Myocyte (in vitro differentiated cells): ENCODE data around the gene UBL4A. TPM values are rescaled to one million over a fixed set of nuclear protein-coding genes. Genes with fewer than 3 reads are reported as not detected.

ENCODE experiments used
- DNase-seq: peaks from one replicate; pipeline ENCODE4 v3.0.0-alpha.2; 2012; ENCODE audit warnings: low read depth
- total RNA-seq: library from RNA; depleted of rRNA; stranded (reverse); fragments of >200 nt; gene quantifications from 2 replicates; pipeline ENCODE4 v1.2.3, GENCODE V29; 2014

The UBL4A gene
- total RNA-seq, 1 donor from 2014 or later, result 65.2 TPM

DNA sequence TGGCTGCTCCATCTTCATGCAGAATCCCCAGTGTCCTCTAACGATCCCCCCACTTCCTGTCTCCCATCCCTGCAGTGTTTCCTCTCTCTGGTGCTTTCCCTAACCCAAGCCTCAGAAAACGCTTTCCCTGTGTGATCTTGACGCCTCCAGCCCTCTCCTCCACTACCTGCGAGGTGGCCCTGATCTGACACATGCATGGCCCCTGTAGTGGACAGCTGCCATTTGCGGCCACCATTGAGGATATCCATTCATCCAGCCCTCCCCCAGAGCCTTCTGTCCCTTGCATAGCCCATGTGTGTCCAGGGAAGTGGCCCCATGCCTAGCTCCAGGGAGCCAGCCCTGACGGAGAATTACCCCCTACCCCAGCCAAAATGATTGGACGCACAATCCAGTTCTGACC is 3.1 kb downstream of the UBL4A start:
- DNase-seq, result no peak

DNA sequence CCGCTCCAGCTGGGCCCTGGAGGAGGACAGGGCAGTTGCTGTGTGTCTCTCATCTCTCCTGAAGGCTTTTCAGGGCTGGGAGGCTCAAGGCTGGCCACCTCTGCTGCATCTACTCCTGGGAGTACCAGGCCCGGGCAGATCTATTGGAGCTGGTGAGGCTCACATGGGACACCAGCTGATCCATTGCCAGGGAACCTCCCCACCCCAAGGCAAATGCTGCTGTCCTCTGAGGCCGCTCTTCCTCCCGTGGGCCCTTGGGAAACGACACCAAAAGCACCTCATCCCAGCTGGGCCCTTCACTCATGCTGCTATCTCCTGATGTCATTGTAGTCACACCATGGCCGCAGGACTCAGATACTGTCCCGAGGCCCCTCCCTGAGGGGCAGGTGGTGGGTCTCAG is 3.6 kb downstream of the UBL4A start:
- DNase-seq, result peak; percentile 49

DNA sequence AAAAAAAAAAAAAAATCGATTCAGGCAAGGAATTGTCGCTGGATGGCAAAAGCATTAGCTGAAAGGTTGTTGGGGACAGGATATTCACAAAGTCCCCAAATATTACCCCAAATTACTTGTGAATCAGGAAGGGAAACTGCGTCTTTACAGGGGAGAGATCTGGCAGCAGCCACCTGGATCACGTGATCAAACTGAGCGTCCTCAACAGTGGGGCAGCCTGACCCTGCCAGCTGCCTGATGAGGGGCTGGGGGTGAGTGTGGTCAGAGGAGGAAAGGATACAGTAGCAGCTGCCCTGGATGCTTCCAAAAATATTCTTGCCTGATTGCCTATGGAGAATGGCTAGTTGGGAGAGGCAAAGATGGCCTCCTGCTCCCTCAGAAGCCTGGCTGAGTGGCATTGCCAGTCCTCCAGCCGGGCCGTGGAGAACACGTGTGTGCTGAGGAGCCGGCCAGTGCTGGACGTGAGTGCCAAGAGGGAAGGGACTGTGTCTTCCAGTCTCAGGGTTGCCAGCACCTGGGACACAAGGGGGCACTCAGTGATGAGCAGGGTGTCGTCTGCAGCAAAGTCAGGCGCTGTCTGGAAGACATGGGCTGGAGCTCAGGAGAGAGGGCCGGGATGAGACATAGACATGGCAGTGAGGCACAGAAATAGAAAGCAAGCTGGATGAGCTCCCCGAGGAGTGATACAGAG is 4.4 kb downstream of the UBL4A start:
- peak; percentile 58 for DNase-seq

DNA sequence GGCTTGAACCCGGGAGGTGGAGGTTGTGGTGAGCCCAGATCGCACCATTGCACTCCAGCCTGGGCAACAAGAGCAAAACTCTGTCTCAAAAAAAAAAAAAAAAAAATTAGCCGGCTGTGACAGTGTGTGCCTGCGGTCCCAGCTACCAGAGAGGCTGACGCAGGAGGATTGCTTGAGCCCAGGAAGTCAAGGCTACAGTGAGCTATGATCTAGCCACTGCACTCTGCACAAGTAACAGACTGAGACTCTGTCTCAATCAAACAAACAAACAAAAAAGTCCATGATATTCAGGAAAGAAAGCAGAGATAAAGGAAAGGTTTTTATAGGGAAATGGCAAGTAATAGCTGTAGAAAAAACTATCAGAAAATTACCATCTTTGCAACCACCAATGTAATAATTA is 5.2 kb downstream of the UBL4A start:
- no peak for DNase-seq

DNA sequence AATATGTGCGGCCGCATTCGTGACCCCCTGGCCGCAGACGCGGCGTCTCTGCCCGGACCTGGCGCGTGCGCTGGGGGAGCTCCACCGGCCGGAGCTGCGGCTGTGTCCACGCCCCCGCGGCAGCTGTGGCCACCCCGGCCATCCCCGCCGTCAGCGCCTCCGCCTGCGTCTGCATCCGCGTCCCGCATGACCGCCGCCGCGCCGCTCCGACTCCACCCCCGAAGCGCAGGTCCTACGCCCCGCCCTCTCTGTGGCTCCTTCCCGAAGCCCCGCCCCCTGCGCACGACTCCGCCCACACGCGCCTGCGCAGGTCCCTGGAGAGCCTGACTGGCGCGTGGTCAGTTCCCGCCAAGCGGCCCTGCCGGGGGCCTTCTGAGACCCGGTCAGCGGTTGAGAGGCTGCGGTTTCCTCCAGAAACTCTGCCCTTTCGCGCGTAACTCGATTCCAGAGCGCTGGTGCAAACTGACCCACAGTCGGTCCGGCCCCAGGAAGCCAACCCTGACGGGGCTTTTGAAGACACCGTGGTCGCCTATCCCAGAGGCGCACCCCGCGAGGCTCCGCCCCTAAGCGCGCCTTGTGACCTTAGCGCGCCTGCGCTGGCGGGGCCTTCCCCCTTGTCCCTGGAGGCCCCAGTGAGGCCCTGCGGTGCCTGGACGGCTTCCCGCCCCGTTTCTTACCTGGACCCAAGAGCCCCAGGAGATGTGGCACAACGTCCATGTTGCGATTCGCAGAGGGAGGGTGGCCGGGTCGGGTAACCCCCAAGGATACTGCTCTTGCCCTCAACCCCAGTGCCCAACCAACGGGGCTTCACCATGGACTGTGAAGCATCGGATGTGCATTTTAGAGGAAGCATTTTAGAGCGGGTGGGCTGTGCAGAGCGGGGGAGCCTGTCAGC is 7.4 kb downstream of the UBL4A start, which contains the start of gene LAGE3:
Gene LAGE3 (minus strand): TSS at position 554 of the 895 bp plus-strand sequence. CDS start 366 bp downstream, at position 188.
- DNase-seq, result peak; percentile 89

DNA sequence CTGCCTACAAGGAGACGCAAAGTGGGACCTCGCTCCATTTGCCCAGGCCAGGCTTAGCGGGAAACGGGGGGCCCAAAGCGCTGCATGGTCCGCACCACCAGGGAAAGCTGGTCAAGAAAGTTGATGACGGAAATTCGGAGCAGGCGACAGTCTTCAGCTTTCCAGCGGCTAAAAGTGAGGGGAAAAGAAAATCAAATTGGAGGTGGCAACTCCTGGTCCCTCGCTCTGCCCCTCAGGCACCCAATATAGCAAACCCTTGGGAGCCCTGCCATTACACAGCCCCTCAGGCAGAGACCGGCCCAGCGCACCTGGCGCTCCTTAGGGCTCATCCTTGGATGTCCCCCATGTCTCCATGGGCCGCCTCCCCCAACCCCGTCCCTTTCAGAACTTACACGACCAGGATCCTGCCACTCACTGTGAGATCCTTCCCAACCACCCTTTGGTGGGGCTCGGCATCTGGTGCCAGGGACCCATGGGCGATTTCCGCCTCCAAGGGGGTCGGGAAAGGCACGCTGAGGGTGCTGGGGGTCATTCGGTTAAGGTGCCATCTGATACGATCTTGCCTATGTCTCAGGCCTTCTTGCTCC is 8.4 kb downstream of the UBL4A start:
- no peak for DNase-seq

DNA sequence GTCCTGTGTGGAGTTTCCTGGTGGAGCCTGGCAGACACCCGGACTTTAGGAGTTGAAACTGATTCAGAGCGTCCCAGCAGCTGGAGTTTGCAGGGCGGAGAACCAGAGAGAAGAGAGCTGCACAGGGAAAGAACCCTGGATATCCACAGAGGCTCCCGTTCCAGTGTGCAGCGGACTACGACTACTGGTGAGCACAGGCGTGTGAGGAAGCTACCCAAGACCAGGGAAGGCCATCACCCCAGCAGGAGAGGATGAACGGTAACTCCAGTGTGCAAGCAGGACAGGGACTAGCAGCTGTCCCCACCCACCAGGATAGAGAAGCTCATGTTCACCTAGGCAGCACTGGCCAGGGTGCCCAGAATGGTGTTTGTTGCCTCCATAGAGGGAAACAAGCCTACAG is 9.6 kb downstream of the UBL4A start:
- DNase-seq, result no peak

DNA sequence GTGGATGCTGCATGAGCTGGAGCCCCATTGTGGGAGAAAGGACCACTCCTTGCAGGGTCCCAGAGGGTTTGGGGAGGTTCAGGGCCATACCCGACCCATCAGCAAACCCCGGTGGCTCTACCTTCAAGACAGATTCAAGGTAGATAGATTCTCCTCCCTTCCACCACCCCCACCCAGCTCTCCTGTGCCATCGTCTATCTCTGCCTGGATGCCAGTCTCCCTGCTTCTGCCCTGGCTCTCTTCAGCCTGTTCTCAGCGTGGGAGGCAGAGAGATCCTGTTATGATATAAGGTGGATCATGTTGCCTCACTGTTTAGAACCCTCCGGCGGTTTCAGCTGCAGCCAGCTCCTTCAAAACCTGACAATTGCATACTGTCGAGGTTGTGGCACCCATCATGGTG is 12.7 kb downstream of the UBL4A start:
- DNase-seq, result no peak

DNA sequence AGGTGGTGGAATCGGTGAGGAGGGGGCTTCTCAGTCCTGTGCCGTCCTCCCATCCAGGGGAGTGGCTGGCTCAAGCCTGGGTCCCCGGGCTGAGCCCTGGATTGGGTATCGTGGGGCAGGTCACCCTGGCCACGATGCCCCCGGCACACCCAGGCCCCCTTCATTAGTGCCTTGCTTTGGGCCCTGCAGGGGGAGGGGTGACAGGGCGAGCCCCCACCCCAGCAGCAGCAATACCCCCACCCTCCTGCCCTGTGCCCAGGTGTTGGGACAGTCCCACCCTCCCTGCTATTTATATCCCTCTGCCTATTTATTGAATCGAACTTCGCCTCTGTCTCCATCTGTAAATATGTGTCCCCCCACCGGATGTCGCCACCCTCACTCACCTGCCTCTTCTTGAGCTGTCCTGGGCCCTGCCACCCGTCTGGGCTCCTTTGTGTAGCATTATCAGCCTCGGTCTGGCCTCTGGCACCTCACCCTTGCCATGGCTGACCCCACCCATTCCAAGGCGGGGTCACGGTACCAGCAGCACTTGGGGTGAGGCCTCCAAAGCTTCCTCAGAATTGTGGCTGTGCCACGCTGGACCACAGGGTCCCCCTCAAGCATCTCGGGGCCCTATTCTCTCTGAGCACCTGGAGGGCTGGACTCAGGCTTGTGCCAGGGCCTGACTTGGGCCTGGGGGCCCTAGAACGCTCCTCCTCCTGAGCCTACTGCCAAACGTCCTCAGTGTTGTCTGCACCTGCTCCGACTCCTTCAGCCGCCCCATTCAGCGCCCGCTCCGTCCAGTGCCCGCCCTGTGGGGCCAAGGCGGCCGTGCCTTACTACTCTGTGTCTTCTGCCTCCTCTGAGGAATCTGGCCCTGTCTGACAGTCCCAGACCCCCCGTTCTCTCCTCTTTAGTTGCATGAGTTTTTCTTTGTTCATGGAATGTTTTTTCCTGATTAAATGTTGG is 13.5 kb downstream of the UBL4A start:
- no peak for DNase-seq

DNA sequence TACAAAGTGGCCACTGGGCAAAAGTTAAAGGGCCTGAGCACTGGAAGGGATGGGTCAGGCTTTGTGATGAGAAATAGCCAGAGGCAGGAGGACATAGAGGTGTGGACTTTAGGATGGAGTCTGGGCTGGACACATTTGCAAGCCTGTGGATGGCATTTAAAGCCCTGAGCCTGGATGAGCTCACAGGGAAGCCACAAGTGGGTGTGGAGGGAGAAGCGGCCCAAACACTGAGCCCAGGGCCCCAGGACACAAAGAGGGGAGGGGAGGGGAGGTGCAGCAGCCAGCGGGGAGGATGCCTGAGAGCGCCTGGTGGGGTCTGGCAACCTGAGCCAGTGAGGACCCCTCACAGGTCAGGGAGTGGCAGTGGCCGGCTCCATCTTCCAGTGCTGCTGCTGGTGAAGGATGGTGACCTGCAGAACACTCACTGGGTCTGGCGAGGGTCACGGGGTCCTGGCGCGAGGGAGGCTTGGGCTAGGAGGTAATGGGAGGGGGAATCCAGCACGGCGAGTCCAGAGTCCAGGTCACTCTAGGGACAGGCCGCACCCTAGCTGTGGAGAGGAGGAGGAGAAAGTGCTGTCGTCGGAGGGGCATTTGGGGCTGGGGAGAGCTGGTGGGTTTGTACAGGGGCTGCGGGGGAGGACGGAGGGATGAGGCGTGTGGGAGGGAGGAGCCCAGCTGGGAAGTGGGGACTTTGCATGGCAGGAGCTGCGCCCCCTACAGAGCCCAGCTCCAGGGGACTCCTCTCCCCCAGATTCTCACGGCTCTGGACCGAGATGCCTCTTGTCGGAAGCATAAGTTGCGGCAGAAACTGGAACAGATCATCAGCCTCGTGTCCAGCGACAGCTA is 14.4 kb downstream of the UBL4A start:
- no peak for DNase-seq

DNA sequence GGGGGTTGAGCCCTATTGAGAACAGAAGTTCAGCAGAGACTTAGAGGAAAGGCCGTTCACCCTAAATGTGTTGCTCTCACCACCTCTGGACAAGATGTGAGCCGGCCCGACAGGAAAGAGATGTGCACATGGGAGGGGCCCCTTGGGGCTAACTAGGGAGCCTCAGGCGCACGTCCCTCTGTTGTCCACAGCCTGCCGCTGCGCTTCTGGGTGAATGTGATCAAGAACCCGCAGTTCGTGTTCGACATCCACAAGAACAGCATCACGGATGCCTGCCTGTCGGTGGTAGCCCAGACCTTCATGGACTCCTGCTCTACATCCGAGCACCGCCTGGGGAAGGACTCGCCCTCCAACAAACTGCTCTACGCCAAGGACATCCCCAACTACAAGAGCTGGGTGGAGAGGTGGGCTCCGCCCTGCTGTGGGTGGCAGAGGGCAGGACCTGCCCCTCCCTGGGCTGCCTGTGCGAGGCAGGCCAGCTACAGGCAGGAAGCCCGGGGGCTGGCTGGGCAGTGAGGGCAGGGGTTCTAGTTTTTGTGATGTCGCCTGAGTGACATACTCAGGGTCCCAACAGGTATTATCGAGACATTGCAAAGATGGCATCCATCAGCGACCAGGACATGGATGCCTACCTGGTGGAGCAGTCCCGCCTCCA is 15.4 kb downstream of the UBL4A start:
- no peak for DNase-seq

DNA sequence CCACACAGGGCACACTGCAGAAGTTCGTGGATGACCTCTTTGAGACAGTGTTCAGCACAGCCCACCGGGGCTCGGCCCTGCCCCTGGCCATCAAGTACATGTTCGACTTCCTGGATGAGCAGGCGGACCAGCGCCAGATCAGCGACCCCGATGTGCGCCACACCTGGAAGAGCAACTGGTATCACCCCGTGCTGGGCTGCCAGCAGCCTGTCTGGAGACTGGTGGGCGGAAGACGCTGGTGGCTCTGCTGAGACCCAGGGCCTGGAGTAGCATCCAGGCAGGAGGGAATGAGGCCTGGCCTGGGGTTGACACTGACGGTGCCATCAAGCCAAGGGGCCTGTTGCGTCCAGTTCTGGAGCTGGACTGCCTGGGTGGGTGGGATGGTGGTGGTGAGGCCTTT is 16.0 kb downstream of the UBL4A start:
- no peak for DNase-seq

DNA sequence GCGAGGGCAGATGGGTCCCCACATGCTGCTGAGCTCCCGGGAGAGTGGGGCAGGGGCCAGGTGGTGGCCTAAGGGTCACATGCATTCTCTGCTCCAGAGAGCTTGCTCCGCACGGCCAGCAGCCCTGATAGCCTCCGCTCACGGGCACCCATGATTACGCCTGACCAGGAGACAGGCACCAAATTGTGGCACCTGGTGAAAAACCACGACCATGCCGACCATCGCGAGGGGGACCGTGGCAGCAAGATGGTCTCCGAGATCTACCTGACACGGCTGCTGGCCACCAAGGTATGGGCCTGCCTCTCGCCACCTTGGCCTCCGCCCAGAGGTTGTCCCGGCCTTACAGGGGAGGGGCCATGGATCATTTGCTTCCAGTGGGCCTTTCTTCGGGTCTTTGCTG is 16.5 kb downstream of the UBL4A start:
- no peak for DNase-seq

DNA sequence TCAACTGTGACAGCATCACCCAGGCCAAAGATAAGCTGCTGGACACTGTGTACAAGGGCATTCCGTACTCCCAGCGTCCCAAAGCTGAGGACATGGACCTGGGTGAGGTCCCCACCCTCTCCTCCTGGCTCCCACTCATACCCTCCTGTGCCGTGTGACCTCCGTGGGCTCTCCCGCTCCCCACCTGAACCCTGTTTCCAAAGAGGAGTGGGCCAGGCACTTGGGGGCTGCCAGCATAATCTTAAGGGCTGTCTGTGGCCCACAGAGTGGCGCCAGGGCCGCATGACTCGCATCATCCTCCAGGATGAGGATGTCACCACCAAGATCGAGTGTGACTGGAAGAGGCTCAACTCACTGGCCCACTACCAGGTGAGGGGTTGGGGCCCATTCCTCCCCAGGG is 17.3 kb downstream of the UBL4A start:
- no peak for DNase-seq

DNA sequence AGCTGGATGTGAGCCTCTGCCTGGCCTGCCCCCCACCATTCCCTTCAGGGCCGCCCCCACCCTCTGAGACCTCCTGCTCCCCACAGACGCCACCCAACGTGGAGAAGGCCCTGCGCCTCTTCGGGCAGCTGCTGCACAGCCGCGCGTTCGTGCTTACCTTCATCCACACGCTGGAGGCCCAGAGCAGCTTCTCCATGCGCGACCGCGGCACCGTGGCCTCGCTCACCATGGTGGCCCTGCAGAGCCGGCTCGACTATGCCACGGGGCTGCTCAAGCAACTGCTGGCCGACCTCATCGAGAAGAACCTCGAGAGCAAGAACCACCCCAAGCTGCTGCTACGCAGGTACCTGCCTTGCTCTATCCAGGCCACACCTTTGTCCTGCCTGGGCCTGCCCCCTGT is 18.2 kb downstream of the UBL4A start:
- no peak for DNase-seq

DNA sequence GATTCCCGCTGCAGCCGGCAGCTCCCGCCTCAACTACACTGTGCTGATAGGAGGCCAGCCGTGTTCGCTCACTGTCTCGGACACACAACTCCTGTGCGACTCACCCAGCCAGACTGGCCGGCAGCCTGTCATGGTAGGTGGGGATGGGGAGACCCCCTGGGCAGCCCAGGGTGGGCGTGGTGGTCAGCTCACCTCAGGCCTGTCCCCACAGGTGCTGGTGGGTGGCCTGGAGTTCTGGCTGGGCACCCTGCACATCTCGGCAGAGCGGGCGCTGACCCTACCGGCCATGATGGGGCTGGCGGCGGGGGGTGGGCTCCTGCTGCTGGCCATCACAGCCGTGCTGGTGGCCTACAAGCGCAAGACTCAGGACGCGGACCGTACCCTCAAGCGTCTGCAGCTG is 18.9 kb downstream of the UBL4A start:
- DNase-seq, result no peak

DNA sequence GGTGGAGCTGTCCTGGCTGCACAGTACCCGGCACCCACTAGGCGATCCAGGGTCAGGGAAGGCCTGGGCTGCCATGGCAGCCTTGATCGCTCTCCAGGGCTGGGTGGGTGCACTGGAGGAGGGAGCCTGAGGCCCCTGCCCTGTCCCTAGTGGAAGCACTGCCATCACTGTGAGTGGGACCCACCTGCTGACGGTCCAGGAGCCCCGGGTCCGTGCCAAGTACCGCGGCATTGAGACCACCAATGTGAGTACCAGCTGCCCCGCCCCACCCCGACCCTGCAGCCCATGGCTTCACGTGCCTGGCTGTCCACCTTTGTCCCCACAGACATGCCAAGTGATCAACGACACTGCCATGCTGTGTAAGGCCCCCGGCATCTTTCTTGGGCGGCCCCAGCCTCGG is 19.5 kb downstream of the UBL4A start:
- no peak for DNase-seq

DNA sequence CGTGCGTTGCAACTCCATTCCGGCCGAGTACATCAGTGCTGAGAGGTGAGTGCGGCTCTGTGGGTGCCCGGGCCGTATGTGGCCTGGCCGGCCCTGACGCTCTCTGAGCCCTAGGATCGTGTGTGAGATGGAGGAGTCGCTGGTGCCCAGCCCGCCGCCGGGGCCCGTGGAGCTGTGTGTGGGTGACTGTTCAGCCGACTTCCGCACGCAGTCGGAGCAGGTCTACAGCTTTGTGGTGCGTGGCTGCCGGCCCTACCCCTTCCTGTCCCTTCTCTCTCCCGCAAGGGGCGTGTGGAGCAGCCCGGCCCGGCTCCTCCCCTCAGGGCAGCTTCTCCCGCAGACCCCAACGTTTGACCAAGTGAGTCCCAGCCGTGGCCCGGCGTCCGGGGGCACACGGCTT is 20.4 kb downstream of the UBL4A start:
- no peak for DNase-seq

DNA sequence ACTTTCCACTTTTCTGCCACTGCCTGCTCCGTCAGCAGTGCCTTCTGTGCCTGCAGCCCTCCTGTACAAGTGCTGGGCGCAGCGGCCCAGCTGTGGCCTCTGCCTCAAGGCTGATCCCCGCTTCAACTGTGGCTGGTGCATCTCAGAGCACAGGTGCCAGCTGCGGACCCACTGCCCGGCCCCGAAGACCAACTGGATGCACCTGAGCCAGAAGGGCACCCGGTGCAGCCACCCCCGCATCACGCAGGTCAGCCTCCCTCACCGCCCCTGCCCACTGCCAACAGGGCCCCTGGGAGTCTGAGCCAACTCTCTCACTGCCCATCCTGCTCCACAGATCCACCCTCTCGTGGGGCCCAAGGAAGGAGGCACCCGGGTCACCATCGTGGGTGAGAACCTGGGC is 20.8 kb downstream of the UBL4A start:
- no peak for DNase-seq
